ENCODE results near the gene JOSD1.

DNA sequence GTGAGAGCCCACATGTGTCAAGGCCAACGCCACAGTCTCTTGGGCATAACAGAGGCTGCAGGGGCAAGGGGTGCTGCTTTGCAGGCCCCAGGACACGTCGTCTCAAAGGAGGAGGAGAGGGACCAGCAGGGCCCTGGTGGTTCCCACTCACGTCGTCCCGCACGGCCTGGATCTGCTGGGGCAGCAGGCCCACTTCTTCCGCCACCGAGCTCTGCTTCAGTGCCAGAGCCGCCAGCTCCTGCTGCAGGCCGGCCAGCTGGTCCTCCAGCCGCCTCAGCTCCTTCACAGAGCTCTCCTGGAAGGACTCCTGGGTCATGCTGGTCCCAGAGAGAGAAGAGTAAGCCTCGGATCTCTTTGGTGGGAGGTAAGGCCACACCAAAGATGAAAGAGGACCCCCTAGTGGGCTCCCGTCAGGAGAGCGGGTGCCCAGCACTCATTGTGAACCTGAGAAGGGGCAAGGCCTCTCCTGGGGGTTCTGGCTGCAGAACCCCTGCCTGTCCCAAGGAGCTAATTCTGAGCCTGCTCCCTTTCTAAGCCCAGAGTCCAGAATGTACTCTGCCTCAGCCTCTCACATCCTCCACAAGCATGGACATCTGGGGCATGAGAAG, 39.5 kb upstream of the JOSD1 start:
- TF ChIP-seq, protein P1, sequence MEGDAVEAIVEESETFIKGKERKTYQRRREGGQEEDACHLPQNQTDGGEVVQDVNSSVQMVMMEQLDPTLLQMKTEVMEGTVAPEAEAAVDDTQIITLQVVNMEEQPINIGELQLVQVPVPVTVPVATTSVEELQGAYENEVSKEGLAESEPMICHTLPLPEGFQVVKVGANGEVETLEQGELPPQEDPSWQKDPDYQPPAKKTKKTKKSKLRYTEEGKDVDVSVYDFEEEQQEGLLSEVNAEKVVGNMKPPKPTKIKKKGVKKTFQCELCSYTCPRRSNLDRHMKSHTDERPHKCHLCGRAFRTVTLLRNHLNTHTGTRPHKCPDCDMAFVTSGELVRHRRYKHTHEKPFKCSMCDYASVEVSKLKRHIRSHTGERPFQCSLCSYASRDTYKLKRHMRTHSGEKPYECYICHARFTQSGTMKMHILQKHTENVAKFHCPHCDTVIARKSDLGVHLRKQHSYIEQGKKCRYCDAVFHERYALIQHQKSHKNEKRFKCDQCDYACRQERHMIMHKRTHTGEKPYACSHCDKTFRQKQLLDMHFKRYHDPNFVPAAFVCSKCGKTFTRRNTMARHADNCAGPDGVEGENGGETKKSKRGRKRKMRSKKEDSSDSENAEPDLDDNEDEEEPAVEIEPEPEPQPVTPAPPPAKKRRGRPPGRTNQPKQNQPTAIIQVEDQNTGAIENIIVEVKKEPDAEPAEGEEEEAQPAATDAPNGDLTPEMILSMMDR (IDR thresholded peaks at IDR 0.05), result no peak
- no peak for TF ChIP-seq EP300 (IDR thresholded peaks at IDR 0.05)
- no peak for TF ChIP-seq POLR2A (IDR thresholded peaks at IDR 0.05)
